H1 (cell line): ENCODE results near the gene LAIR1. TPM values are rescaled to one million over a fixed set of nuclear protein-coding genes. Genes with fewer than 3 reads are reported as not detected.

Source experiments
- CTCF ChIA-PET: fragments of 300-600 bp; sonication (Branson Sonifier 250); formaldehyde crosslinking; loops from one replicate; lab custom pipeline; 2021; ENCODE audit not compliant: partially characterized antibody; lab: Charles Lee
- POLR2A ChIA-PET: fragments of 300-600 bp; sonication (Branson Sonifier 250); formaldehyde crosslinking; loops from one replicate; lab custom pipeline; 2021; ENCODE audit warnings: inconsistent platforms; ENCODE audit not compliant: partially characterized antibody; lab: Charles Lee
- DNase-seq, 2 experiments: peaks; one replicate each; pipeline versions ENCODE4 v3.0.0 to v3.0.0-alpha.2; 2010 to 2022; ENCODE audit warnings: low spot score in 2 of 2, low read depth in 1 of 2, mixed read lengths in 1 of 2
- FAIRE-seq: peaks from 2 replicates; lab custom pipeline; 2011; peaks lifted over from hg19 to GRCh38; lab: Jason Lieb, UNC
- H2AFZ ChIP-seq: 2 replicates; pipeline ENCODE4 v1.8.1; 2012; ENCODE audit warnings: low read length, inconsistent platforms
- H2AK5ac ChIP-seq: 2 replicates; pipeline ENCODE4 v1.6.1; 2013; ENCODE audit warnings: low read depth, low read length
- H2BK120ac ChIP-seq: replicated peaks from 2 replicates; pipeline ENCODE3; 2013; ENCODE audit warnings: low read depth, low read length, inconsistent platforms
- H2BK12ac ChIP-seq: 2 replicates; pipeline ENCODE4 v1.6.1; 2013; ENCODE audit warnings: low read depth, low read length
- H2BK15ac ChIP-seq: 2 replicates; pipeline ENCODE4 v1.6.1; 2013; ENCODE audit warnings: low read length
- H2BK20ac ChIP-seq: 2 replicates; pipeline ENCODE4 v1.6.1; 2013; ENCODE audit warnings: low read length
- H2BK5ac ChIP-seq: 2 replicates; pipeline ENCODE4 v1.6.1; 2013; ENCODE audit warnings: low read depth, low read length
- H3K14ac ChIP-seq: 2 replicates; pipeline ENCODE4 v1.6.1; 2013; ENCODE audit warnings: inconsistent platforms; ENCODE audit not compliant: insufficient read length
- H3K18ac ChIP-seq: 2 replicates; pipeline ENCODE4 v1.6.1; 2013; ENCODE audit warnings: low read length; ENCODE audit errors: extremely low read depth
- H3K23ac ChIP-seq: 2 replicates; pipeline ENCODE4 v1.6.1; 2013; ENCODE audit warnings: inconsistent platforms; ENCODE audit not compliant: insufficient read length
- H3K23me2 ChIP-seq: 2 replicates; pipeline ENCODE4 v1.6.1; 2013; ENCODE audit warnings: low read depth, low read length
- H3K27ac ChIP-seq: 2 replicates; pipeline ENCODE4 v1.6.1; 2011; ENCODE audit warnings: low read depth, low read length, inconsistent platforms
- H3K27me3 ChIP-seq, 4 experiments: replicated peaks in 1 of 4; 1 replicate in 1 of 4; 2 replicates in 3 of 4; pipeline versions ENCODE4 v1.6.1 to v1.8.1; 2011 to 2013; ENCODE audit warnings: low read length in 3 of 4, mild to moderate bottlenecking in 3 of 4, inconsistent platforms in 2 of 4, mixed read lengths in 2 of 4, moderate library complexity in 1 of 4; ENCODE audit not compliant: control insufficient read depth in 3 of 4, insufficient read depth in 3 of 4; ENCODE audit errors: extremely low read depth in 1 of 4
- H3K36me3 ChIP-seq, 4 experiments: 2 replicates each; pipeline versions ENCODE4 v1.6.1 to v1.8.1; 2011 to 2013; ENCODE audit warnings: mild to moderate bottlenecking in 4 of 4, low read length in 3 of 4, moderate library complexity in 2 of 4, control low read depth in 1 of 4, inconsistent platforms in 1 of 4; ENCODE audit not compliant: insufficient read depth in 4 of 4, control insufficient read depth in 2 of 4
- H3K4ac ChIP-seq: replicated peaks from 2 replicates; pipeline ENCODE3; 2013; ENCODE audit warnings: low read length, low read depth, mixed read lengths, inconsistent platforms; ENCODE audit not compliant: insufficient read length
- H3K4me1 ChIP-seq, 4 experiments: replicated peaks in 1 of 4; 1 replicate in 1 of 4; 2 replicates in 3 of 4; pipeline versions ENCODE4 v1.6.1 to v1.8.1; 2011 to 2013; ENCODE audit warnings: low read length in 3 of 4, inconsistent platforms in 2 of 4, mixed read lengths in 1 of 4; ENCODE audit not compliant: insufficient read depth in 4 of 4, control insufficient read depth in 3 of 4
- H3K4me2 ChIP-seq, 2 experiments: 2 replicates each; pipeline versions ENCODE4 v1.6.1 to v1.8.1; 2011 to 2013; ENCODE audit warnings: low read depth in 2 of 2, low read length in 2 of 2, control low read depth in 1 of 2, inconsistent platforms in 1 of 2, mild to moderate bottlenecking in 1 of 2; ENCODE audit not compliant: insufficient read depth in 1 of 2
- H3K4me3 ChIP-seq, 4 experiments: fragments of 200-600, 300-600 bp in 1 of 4; sonication (generic), shearing (Covaris generic), sonication (Bioruptor Twin) in 1 of 4; 2 replicates each; pipeline versions ENCODE4 v1.5.1 to v1.8.1; 2011 to 2016; ENCODE audit warnings: low read length in 4 of 4, low read depth in 3 of 4, control low read depth in 2 of 4, inconsistent platforms in 2 of 4, mild to moderate bottlenecking in 2 of 4, mixed read lengths in 1 of 4, moderate library complexity in 1 of 4; ENCODE audit not compliant: insufficient read depth in 2 of 4; ENCODE audit errors: extremely low read depth in 1 of 4
- H3K56ac ChIP-seq: replicated peaks from 2 replicates; pipeline ENCODE3; 2013; ENCODE audit warnings: low read depth, mild to moderate bottlenecking, mixed read lengths, low read length, inconsistent platforms; ENCODE audit not compliant: insufficient read length
- H3K79me1 ChIP-seq: 2 replicates; pipeline ENCODE4 v1.6.1; 2013; ENCODE audit warnings: low read depth, low read length, control low read depth
- H3K79me2 ChIP-seq, 2 experiments: 2 replicates each; pipeline versions ENCODE4 v1.6.1 to v1.8.1; 2012 to 2013; ENCODE audit warnings: low read length in 2 of 2, mild to moderate bottlenecking in 2 of 2, inconsistent platforms in 1 of 2; ENCODE audit not compliant: insufficient read depth in 2 of 2, control insufficient read depth in 1 of 2
- H3K9ac ChIP-seq, 4 experiments: replicated peaks in 1 of 4; 1 replicate in 1 of 4; 2 replicates in 3 of 4; pipeline versions ENCODE4 v1.6.1 to v1.8.1; 2011 to 2013; ENCODE audit warnings: low read depth in 3 of 4, low read length in 3 of 4, control low read depth in 2 of 4, mild to moderate bottlenecking in 2 of 4, moderate library complexity in 2 of 4, inconsistent platforms in 1 of 4; ENCODE audit errors: extremely low read depth in 1 of 4
- H3K9me3 ChIP-seq, 2 experiments: 2 replicates each; pipeline versions ENCODE4 v1.6.1 to v1.8.1; 2012 to 2013; ENCODE audit warnings: mild to moderate bottlenecking in 2 of 2, moderate library complexity in 2 of 2, control low read depth in 1 of 2, inconsistent platforms in 1 of 2, low read depth in 1 of 2, low read length in 1 of 2, mixed read lengths in 1 of 2; ENCODE audit not compliant: insufficient read depth in 2 of 2
- H4K20me1 ChIP-seq, 2 experiments: replicated peaks in 1 of 2; 2 replicates each; pipeline versions ENCODE3 to v1.8.1; 2011 to 2013; ENCODE audit warnings: inconsistent platforms in 2 of 2, low read length in 2 of 2, mild to moderate bottlenecking in 1 of 2; ENCODE audit not compliant: insufficient read depth in 2 of 2, control insufficient read depth in 1 of 2
- H4K5ac ChIP-seq: 2 replicates; pipeline ENCODE4 v1.6.1; 2013; ENCODE audit warnings: low read length, low read depth, mixed read lengths, inconsistent platforms; ENCODE audit not compliant: insufficient read length
- H4K8ac ChIP-seq: 2 replicates; pipeline ENCODE4 v1.8.0; 2013; ENCODE audit warnings: mild to moderate bottlenecking, moderate library complexity, low read length, inconsistent platforms; ENCODE audit not compliant: insufficient read depth; ENCODE audit errors: extremely low read depth
- H4K91ac ChIP-seq: replicated peaks from 2 replicates; pipeline ENCODE3; 2013; ENCODE audit warnings: low read length, mixed read lengths, inconsistent platforms; ENCODE audit not compliant: insufficient read length
- MAFK ChIP-seq: IDR thresholded peaks from 2 replicates; pipeline ENCODE4 v1.6.1; 2012; ENCODE audit warnings: low read depth, mild to moderate bottlenecking, improper control_type of control experiment, low read length
- SIRT6 ChIP-seq: IDR thresholded peaks from one replicate; pipeline ENCODE4 v1.7.1; 2012; ENCODE audit warnings: low read length, inconsistent platforms
- TCF12 ChIP-seq: IDR thresholded peaks from 2 replicates; pipeline ENCODE4 v1.6.1; 2011; ENCODE audit warnings: low read depth, mild to moderate bottlenecking, low read length
- WGBS, 2 experiments: shearing (Covaris generic) in 1 of 2; methylation state at CpG; one replicate each; pipeline versions ENCODE4 v1.1.6 to v1.1.7; 2013 to 2015; ENCODE audit warnings: low lambda C conversion rate in 2 of 2, mixed read lengths in 2 of 2, inconsistent platforms in 1 of 2, low coverage in 1 of 2, missing lambda C conversion rate in 1 of 2; ENCODE audit not compliant: insufficient replicate concordance in 2 of 2, insufficient coverage in 1 of 2, insufficient read length in 1 of 2; ENCODE audit errors: extremely low coverage in 1 of 2, missing lambda C conversion rate in 1 of 2; 5-methylcytosine and 5-hydroxymethylcytosine counted together
- polyA plus RNA-seq, 7 experiments: library from polyadenylated mRNA; depleted of rRNA in 3 of 7; stranded (reverse) in 5 of 7; unstranded in 2 of 7; fragments of >200 nt in 5 of 7; fragments of 200-250 nt in 2 of 7; gene quantifications; 1 replicate in 5 of 7; 2 replicates in 1 of 7; 4 replicates in 1 of 7; pipeline versions ENCODE4 v1.2.1 to v1.2.3, GENCODE V29; 2011 to 2013; ENCODE audit warnings: missing spikeins in 2 of 7, mixed read lengths in 2 of 7
- total RNA-seq: library from RNA; stranded (reverse); fragmentation: NEBNext Ultra II Directional; extraction: Animal tissue kit (Norgen Biotek cat#: 25700); gene quantifications from 2 replicates; pipeline ENCODE4 v1.2.1, GENCODE V29; 2021

LAIR1 gene
- total and polyA plus RNA-seq, 2 of the 8 experiments (the other 6 are each of a cell fraction or from before 2014, with no cell fraction given), result 0.18 TPM; not detected in 1

- no peak overlapping the region for H3K4ac ChIP-seq
- H3K23ac ChIP-seq, result no peak overlapping the region
- no peak for DNase-seq
- H3K56ac ChIP-seq, result no peak overlapping the region
- no peak overlapping the region for H2BK5ac ChIP-seq
- H3K27me3 ChIP-seq, result no peaks in the 10 kb centered on the region; a peak in 1 of 7 replicates
- H2BK15ac ChIP-seq, result no peak overlapping the region
- H3K4me3 ChIP-seq, result no peak overlapping the region
- H4K5ac ChIP-seq, result no peak overlapping the region
- no peaks in the 10 kb centered on the region for H3K23me2 ChIP-seq
- H3K27ac ChIP-seq, result no peak overlapping the region
- H3K14ac ChIP-seq, result no peak overlapping the region
- no peak overlapping the region for H2AK5ac ChIP-seq
- H4K91ac ChIP-seq, result no peak overlapping the region
- H4K8ac ChIP-seq, result no peak overlapping the region
- H3K4me2 ChIP-seq, result no peak overlapping the region
- H2AFZ ChIP-seq, result no peak overlapping the region
- 83% methylated on average over 13 of the region's 16 CpGs; no CpG with 5 or more reads in 1 of the 2 experiments for WGBS, 2 experiments
- ChIA-PET POLR2A (no interaction called here), CTCF (interaction anchor here (1.9 kb wide), 1 partner anchor 17 kb away, joined by 5 read pairs; no protein-coding TSS in a partner anchor)
- no peak overlapping the region for H2BK20ac ChIP-seq
- no peaks in the 10 kb centered on the region for H3K36me3 ChIP-seq
- FAIRE-seq, result no peak
- no peaks in the 10 kb centered on the region; a peak in 1 of 4 replicates for H3K9me3 ChIP-seq
- H3K79me1 ChIP-seq, result no peaks in the 10 kb centered on the region
- no peak overlapping the region for H3K18ac ChIP-seq
- no peaks in the 10 kb centered on the region for H3K4me1 ChIP-seq
- no peak overlapping the region for H2BK120ac ChIP-seq
- no peak overlapping the region for H3K9ac ChIP-seq
- no peaks in the 10 kb centered on the region for H4K20me1 ChIP-seq
- TF ChIP-seq MAFK (peak; percentile 66; the same call in 1 of the 2 replicates), SIRT6 (no peak), TCF12 (no peak)
- no peaks in the 10 kb centered on the region for H3K79me2 ChIP-seq
- H2BK12ac ChIP-seq, result no peak overlapping the region
Observed at GRCh38 chr19:54373781-54374631, 9.3 kb upstream of the LAIR1 start.
